Measurements from ENCODE around the gene TRIM66.

Gene TRIM66

GRCh38 chr11:8682303-8683114, at the start of gene TRIM66, which contains the start of gene RPL27A:
Gene TRIM66, minus strand, starts transcription at chr11:8682665. Its CDS starts 10,391 bp downstream, at chr11:8672274.
Gene RPL27A, plus strand, starts transcription at chr11:8682792. Its CDS starts 22 bp downstream, at chr11:8682814.
- peaks cover 30% of the 10 kb centered on the region for H3K4me1 ChIP-seq (ENCODE audit: control insufficient read depth, insufficient read depth, low read length)

GRCh38 chr11:8731647-8732323, 49.3 kb upstream of the TRIM66 start:
- peaks cover 39% of the 10 kb centered on the region for H3K4me1 ChIP-seq (ENCODE audit: control insufficient read depth, insufficient read depth, low read length)
- no peaks in the 10 kb centered on the region for H3K9me3 ChIP-seq (ENCODE audit: control insufficient read depth, low read length)
- H3K4me3 ChIP-seq (ENCODE audit: low read length), result no peak overlapping the region
- H3K36me3 ChIP-seq (ENCODE audit: control insufficient read depth, insufficient read depth, low read length), result peaks cover 7% of the 10 kb centered on the region
- H3K9ac ChIP-seq (ENCODE audit: low read length), result no peak overlapping the region
- no peaks in the 10 kb centered on the region for H3K27me3 ChIP-seq (ENCODE audit: control insufficient read depth, insufficient read depth, low read length)

More at GRCh38 chr11:8682303-8683114, at the start of gene TRIM66, which contains the start of gene RPL27A:
- H3K27me3 ChIP-seq (ENCODE audit: control insufficient read depth, insufficient read depth, low read length), result no peaks in the 10 kb centered on the region
- H3K36me3 ChIP-seq (ENCODE audit: control insufficient read depth, insufficient read depth, low read length), result peaks cover 12% of the 10 kb centered on the region
- peak within 1 kb of the TSS; percentile 99 for H3K9ac ChIP-seq (ENCODE audit: low read length)
- H3K4me3 ChIP-seq (ENCODE audit: low read length), result peak within 1 kb of the TSS; percentile 98
- H3K9me3 ChIP-seq (ENCODE audit: control insufficient read depth, low read length), result no peaks in the 10 kb centered on the region

GRCh38 chr11:8730697-8731020, 48.2 kb upstream of the TRIM66 start:
- no peak overlapping the region for H3K9ac ChIP-seq (ENCODE audit: low read length)
- H3K4me1 ChIP-seq (ENCODE audit: control insufficient read depth, insufficient read depth, low read length), result peaks cover 46% of the 10 kb centered on the region
- peaks cover 17% of the 10 kb centered on the region for H3K36me3 ChIP-seq (ENCODE audit: control insufficient read depth, insufficient read depth, low read length)
- H3K27me3 ChIP-seq (ENCODE audit: control insufficient read depth, insufficient read depth, low read length), result no peaks in the 10 kb centered on the region
- no peak overlapping the region for H3K4me3 ChIP-seq (ENCODE audit: low read length)
- no peaks in the 10 kb centered on the region for H3K9me3 ChIP-seq (ENCODE audit: control insufficient read depth, low read length)

GRCh38 chr11:8729837-8730696, 47.6 kb upstream of the TRIM66 start:
- H3K9ac ChIP-seq (ENCODE audit: low read length), result no peak overlapping the region
- H3K9me3 ChIP-seq (ENCODE audit: control insufficient read depth, low read length), result no peaks in the 10 kb centered on the region
- peaks cover 17% of the 10 kb centered on the region for H3K36me3 ChIP-seq (ENCODE audit: control insufficient read depth, insufficient read depth, low read length)
- H3K4me1 ChIP-seq (ENCODE audit: control insufficient read depth, insufficient read depth, low read length), result peaks cover 46% of the 10 kb centered on the region
- H3K27me3 ChIP-seq (ENCODE audit: control insufficient read depth, insufficient read depth, low read length), result no peaks in the 10 kb centered on the region
- no peak overlapping the region for H3K4me3 ChIP-seq (ENCODE audit: low read length)

- Histone ChIP-seq H3K36me3 (ENCODE audit: control insufficient read depth, insufficient read depth, low read length) (peaks cover 17% of the 10 kb centered on the region), H3K9ac (ENCODE audit: low read length) (no peak overlapping the region), H3K4me1 (ENCODE audit: control insufficient read depth, insufficient read depth, low read length) (peaks cover 43% of the 10 kb centered on the region), H3K27me3 (ENCODE audit: control insufficient read depth, insufficient read depth, low read length) (no peaks in the 10 kb centered on the region), H3K4me3 (ENCODE audit: low read length) (no peak overlapping the region), H3K9me3 (ENCODE audit: control insufficient read depth, low read length) (no peaks in the 10 kb centered on the region)
Observed at GRCh38 chr11:8729067-8729466, 46.6 kb upstream of the TRIM66 start.

- Histone ChIP-seq H3K9me3 (ENCODE audit: control insufficient read depth, low read length) (no peaks in the 10 kb centered on the region), H3K4me3 (ENCODE audit: low read length) (no peak overlapping the region), H3K4me1 (ENCODE audit: control insufficient read depth, insufficient read depth, low read length) (peaks cover 39% of the 10 kb centered on the region), H3K9ac (ENCODE audit: low read length) (no peak overlapping the region), H3K36me3 (ENCODE audit: control insufficient read depth, insufficient read depth, low read length) (peaks cover 17% of the 10 kb centered on the region), H3K27me3 (ENCODE audit: control insufficient read depth, insufficient read depth, low read length) (no peaks in the 10 kb centered on the region)
Observed at GRCh38 chr11:8728563-8728962, 46.1 kb upstream of the TRIM66 start.

- Histone ChIP-seq H3K27me3 (ENCODE audit: control insufficient read depth, insufficient read depth, low read length) (no peaks in the 10 kb centered on the region), H3K9ac (ENCODE audit: low read length) (no peak overlapping the region), H3K4me3 (ENCODE audit: low read length) (no peak overlapping the region), H3K36me3 (ENCODE audit: control insufficient read depth, insufficient read depth, low read length) (peaks cover 17% of the 10 kb centered on the region), H3K4me1 (ENCODE audit: control insufficient read depth, insufficient read depth, low read length) (peaks cover 43% of the 10 kb centered on the region), H3K9me3 (ENCODE audit: control insufficient read depth, low read length) (no peaks in the 10 kb centered on the region)
Observed at GRCh38 chr11:8726395-8726794, 43.9 kb upstream of the TRIM66 start.

- Histone ChIP-seq H3K4me1 (ENCODE audit: control insufficient read depth, insufficient read depth, low read length) (peaks cover 60% of the 10 kb centered on the region), H3K27me3 (ENCODE audit: control insufficient read depth, insufficient read depth, low read length) (no peaks in the 10 kb centered on the region), H3K4me3 (ENCODE audit: low read length) (no peak overlapping the region), H3K36me3 (ENCODE audit: control insufficient read depth, insufficient read depth, low read length) (peaks cover 14% of the 10 kb centered on the region), H3K9me3 (ENCODE audit: control insufficient read depth, low read length) (no peaks in the 10 kb centered on the region), H3K9ac (ENCODE audit: low read length) (no peak overlapping the region)
Observed at GRCh38 chr11:8724682-8725081, 42.2 kb upstream of the TRIM66 start.

- H3K4me1 ChIP-seq (ENCODE audit: control insufficient read depth, insufficient read depth, low read length), result peaks cover 70% of the 10 kb centered on the region
- no peaks in the 10 kb centered on the region for H3K27me3 ChIP-seq (ENCODE audit: control insufficient read depth, insufficient read depth, low read length)
Observed at GRCh38 chr11:8723711-8724110, 41.2 kb upstream of the TRIM66 start.

GRCh38 chr11:8722809-8723208, 40.3 kb upstream of the TRIM66 start:
- peaks cover 74% of the 10 kb centered on the region for H3K4me1 ChIP-seq (ENCODE audit: control insufficient read depth, insufficient read depth, low read length)
- H3K27me3 ChIP-seq (ENCODE audit: control insufficient read depth, insufficient read depth, low read length), result no peaks in the 10 kb centered on the region
- no peak overlapping the region for H3K4me3 ChIP-seq (ENCODE audit: low read length)
- H3K9me3 ChIP-seq (ENCODE audit: control insufficient read depth, low read length), result no peaks in the 10 kb centered on the region
- peak overlapping the region; percentile 8 for H3K9ac ChIP-seq (ENCODE audit: low read length)
- peaks cover 11% of the 10 kb centered on the region for H3K36me3 ChIP-seq (ENCODE audit: control insufficient read depth, insufficient read depth, low read length)

More at GRCh38 chr11:8723711-8724110, 41.2 kb upstream of the TRIM66 start:
- Histone ChIP-seq H3K9me3 (ENCODE audit: control insufficient read depth, low read length) (no peaks in the 10 kb centered on the region), H3K4me3 (ENCODE audit: low read length) (no peak overlapping the region), H3K9ac (ENCODE audit: low read length) (no peak overlapping the region), H3K36me3 (ENCODE audit: control insufficient read depth, insufficient read depth, low read length) (peaks cover 14% of the 10 kb centered on the region)

GRCh38 chr11:8721609-8722500, 39.4 kb upstream of the TRIM66 start:
- H3K4me3 ChIP-seq (ENCODE audit: low read length), result no peak overlapping the region
- H3K36me3 ChIP-seq (ENCODE audit: control insufficient read depth, insufficient read depth, low read length), result peaks cover 11% of the 10 kb centered on the region
- H3K4me1 ChIP-seq (ENCODE audit: control insufficient read depth, insufficient read depth, low read length), result peaks cover 74% of the 10 kb centered on the region
- no peaks in the 10 kb centered on the region for H3K27me3 ChIP-seq (ENCODE audit: control insufficient read depth, insufficient read depth, low read length)
- H3K9ac ChIP-seq (ENCODE audit: low read length), result peak overlapping the region; percentile 54
- no peaks in the 10 kb centered on the region for H3K9me3 ChIP-seq (ENCODE audit: control insufficient read depth, low read length)
